ENCODE data around the gene TMEM229B.
A peak's percentile ranks its signal among the peaks of the same experiment; 100 is the strongest.

Gene TMEM229B

GRCh38 chr14:67426983-67427606 is 61.4 kb downstream of the TMEM229B start:
- DNase-seq (ENCODE audit: insufficient read length, low spot score) (peak; percentile 80), FAIRE-seq (peak; percentile 87)

- FAIRE-seq = no peak
- no peak for DNase-seq (ENCODE audit: insufficient read length, low spot score)
These were observed 62.4 kb downstream of the TMEM229B start for GRCh38 chr14:67426161-67426560.

GRCh38 chr14:67425608-67426007 is 62.9 kb downstream of the TMEM229B start:
- FAIRE-seq = no peak
- DNase-seq (ENCODE audit: insufficient read length, low spot score) = no peak

- FAIRE-seq (no peak), DNase-seq (ENCODE audit: insufficient read length, low spot score) (no peak)
These were observed 64.0 kb downstream of the TMEM229B start for GRCh38 chr14:67424539-67424938.

- DNase-seq (ENCODE audit: insufficient read length, low spot score) (no peak), FAIRE-seq (no peak)
These were observed 65.1 kb downstream of the TMEM229B start for GRCh38 chr14:67423424-67423823.

- DNase-seq (ENCODE audit: insufficient read length, low spot score) (no peak), FAIRE-seq (no peak)
These were observed 66.9 kb downstream of the TMEM229B start for GRCh38 chr14:67421356-67422224.
